NOMO-1 treated with DMSO at 0.1 percent for 48 hours (cell line): ENCODE data around the gene LY86.

Experiments
- DNase-seq: peaks from one replicate; lab custom pipeline; 2025; ENCODE audit not compliant: unreplicated experiment; lab: John Stamatoyannopoulos, UW

Gene LY86

DNA sequence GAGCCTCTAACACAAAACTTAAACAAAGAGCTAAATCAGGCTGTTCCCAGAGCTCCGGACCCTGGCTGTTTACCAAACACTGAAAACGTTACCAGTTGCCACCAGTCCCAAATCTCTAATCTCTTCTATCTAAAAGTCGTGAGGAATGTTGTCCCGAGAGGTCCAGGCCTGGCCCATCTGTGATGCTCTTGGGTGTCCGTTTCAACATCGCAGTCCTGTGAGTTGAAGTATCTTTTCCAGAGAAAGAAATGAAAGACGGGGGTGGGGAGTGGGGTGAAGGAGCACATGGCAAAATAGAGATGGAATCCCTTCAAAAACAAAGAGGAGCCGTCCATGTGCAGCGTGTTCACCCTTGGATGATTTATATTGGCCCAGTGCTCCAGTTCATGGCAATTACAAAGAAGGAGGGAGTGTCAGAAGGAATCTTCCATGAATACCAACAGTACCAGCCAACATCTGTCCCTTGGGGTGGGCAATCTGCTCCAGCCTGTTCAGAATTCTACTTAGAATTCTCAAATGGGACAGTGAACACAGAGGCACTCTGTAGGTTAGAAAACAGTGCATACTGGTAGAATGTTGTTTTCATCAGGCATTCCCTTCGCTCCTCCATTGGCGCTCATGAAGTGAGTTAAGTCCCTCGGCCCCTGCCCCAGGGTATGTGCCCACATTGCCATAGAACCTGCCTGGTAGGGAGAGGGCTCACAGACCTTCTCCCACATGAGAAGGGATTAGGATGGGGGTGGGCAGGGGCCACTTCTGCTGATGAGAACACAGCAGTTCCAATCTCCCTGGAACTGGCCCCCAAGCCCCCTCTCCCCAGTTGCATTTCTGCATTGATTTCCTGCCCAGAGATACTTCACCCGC, 112.1 kb downstream of the LY86 start:
- no peak for DNase-seq

- DNase-seq, result peak; percentile 88
Measured at GRCh38 chr6:6701864-6702263, 113.3 kb downstream of the LY86 start.

- DNase-seq, result no peak
Measured at GRCh38 chr6:6703699-6704098, 115.2 kb downstream of the LY86 start.
